Retinal pigment epithelial cell (primary cell): ENCODE results near the gene GALNT11.

Experiments used
- DNase-seq: peaks from one replicate; pipeline ENCODE4 v3.0.0-alpha.2; 2010; ENCODE audit warnings: low read depth
- H3K4me3 ChIP-seq: 2 replicates; pipeline ENCODE4 v1.5.1; 2011; ENCODE audit warnings: mild to moderate bottlenecking, low read length, control low read depth, moderate library complexity
- CTCF ChIP-seq: conservative IDR thresholded peaks from 2 replicates; pipeline ENCODE4 v1.5.1; 2011; ENCODE audit warnings: low read depth, low read length, control low read depth, inconsistent platforms

Gene GALNT11

GRCh38 chr7:152121432-152121831 lies 96.0 kb downstream of the GALNT11 start:
- DNase-seq: no peak
- no peak for TF ChIP-seq CTCF
- H3K4me3 ChIP-seq: no peak overlapping the region

DNA sequence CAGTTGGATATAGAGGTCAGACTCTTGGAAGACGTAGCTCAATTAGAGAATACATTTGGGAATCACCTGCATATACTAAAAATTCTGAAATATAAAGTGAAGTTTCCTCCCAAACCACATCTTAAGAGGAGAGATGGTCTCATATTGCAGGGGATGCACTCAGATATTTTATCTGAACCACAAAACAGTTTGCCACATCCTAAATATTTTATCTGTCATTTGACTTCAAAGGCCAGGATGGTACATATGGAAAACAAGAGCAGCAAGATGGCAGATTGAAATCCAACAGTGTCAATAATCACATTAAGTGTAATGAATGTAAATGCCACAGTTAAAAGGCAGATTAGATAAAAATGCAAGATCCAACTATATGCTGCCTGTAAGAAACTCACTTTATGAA lies 97.1 kb downstream of the GALNT11 start:
- DNase-seq: no peak
- H3K4me3 ChIP-seq: no peak overlapping the region
- TF ChIP-seq CTCF: no peak

- no peak for DNase-seq
- H3K4me3 ChIP-seq: no peak overlapping the region
- no peak for TF ChIP-seq CTCF
These were observed 101.3 kb downstream of the GALNT11 start for GRCh38 chr7:152126741-152127140.

DNA sequence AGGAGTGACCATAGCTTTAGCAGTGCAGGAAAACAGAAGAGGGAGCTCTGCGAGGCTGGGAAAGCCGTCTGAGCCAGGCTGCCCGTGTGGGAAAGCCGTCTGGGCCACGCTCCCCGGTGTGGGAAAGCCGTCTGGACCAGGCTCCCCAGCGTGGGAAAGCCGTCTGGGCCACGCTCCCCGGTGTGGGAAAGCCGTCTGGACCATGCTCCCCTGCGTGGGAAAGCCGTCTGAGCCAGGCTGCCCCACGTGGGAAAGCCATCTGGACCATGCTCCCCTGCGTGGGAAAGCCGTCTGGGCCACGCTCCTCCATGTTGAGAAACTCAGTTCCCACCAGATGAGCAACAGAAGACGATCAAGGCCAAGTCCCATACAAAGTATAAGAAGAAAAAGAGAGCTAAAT lies 101.8 kb downstream of the GALNT11 start:
- no peak overlapping the region for H3K4me3 ChIP-seq
- TF ChIP-seq CTCF: no peak
- DNase-seq: no peak

DNA sequence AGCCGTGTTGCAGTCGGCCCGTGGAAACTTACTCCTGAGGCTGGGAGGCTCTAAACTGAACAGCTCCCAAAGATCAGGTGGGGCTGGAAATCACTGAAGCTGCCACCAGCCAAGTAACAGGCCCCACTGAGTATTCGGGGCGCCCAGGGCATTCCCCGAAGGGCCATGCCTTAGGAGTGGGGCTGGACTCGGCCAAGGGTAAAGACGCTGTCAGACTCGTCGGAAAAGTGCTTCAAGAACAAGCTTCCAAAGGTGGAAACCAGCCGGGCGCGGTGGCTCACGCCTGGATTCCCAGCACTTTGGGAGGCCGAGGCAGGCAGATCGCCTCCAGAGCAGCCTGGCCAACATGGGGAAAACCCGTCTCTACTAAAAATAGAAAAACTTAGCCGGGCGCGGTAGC lies 102.8 kb downstream of the GALNT11 start:
- TF ChIP-seq CTCF: no peak
- H3K4me3 ChIP-seq: no peak overlapping the region
- DNase-seq: no peak

DNA sequence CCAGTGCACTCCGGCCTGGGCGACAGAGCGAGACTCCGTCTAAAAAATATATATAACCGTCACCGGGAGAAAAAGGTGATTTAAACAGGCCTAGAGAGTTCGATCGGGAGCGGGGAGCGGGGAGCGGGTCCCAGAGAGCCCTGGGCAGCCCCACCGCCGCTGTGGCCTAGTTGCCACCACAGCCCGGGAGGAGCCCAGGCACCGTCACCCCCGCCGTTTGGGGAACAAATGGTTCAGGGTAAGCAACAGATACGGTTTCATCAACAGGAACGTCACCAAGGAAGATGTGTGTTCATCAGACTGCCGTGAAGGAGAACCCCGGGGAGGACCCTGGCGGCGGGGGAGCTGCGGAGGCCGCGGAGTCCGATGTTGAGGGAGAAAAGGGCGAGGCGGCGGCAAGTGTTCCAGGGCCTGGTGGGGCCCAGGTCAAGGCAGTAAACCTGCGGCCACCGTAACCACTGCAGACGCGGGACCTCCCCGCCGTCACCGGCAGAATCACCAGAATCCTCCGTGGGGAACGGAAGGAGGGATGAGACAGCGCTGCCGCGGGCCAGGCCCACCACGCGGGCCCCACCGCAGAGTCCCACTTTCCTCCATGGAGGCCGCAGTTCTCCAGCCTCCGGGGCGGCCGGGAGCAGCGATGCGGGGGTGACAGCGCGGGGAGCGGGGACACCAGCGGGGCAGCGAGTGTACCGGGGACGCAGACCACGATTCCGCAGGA lies 103.4 kb downstream of the GALNT11 start:
- TF ChIP-seq CTCF: no peak
- no peak overlapping the region for H3K4me3 ChIP-seq
- no peak for DNase-seq

- TF ChIP-seq CTCF: no peak
- H3K4me3 ChIP-seq: no peak overlapping the region
- no peak for DNase-seq
These were observed 104.2 kb downstream of the GALNT11 start for GRCh38 chr7:152129682-152130081.
